Hypothalamus (tissue), 51 donors: ENCODE results near the gene NATD1.
A peak's percentile ranks its signal among the peaks of the same experiment; 100 is the strongest.

Experiments used
- DNase-seq, 51 donors: peaks; one replicate each; lab custom pipeline; 2025; lab: John Stamatoyannopoulos, UW

Gene NATD1

DNA sequence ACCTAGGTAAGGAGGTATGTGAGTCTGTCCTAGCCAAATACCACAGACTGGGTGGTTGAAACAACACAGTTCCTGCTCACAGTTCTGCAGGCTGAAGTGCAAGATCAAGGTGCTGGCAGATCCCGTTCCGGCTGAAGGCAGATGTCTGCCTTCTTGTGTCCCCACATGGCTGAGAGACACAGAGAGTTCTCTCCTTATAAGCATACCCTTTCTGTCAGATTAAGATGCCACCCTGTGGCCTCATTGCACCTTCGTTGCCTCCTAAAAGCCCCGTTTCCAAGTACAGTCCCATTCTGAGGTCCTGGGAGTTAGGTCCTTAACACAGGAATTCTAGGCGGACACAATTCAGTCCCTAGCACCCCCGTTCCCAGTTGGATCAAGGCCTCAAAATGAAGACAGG, 30.1 kb downstream of the NATD1 start:
- DNase-seq = no peak

DNA sequence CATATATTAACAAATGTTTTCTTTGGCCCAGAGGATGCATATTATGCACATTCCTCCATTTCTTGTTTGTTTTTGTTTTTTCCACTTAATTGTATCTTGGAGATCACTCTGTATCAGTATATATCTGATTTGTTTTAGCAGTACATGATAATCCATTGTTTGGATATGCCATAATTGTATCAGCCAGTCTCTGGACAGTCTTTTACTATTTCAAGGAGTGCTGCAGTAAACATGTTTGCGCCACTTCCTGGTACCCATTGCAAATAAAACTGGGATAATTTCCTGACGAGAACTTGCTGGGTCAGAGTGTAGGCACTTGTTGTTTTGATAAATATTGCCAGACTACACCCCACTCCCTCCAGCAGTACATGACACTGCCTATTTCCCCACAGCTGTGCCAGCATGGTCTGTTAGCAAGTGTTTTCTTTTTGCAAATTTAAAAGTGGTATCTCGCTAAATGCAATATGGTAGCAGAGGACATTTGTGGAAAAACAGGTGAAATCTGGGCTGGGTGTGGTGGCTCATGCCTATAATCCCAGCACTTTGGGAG, 34.3 kb downstream of the NATD1 start:
- no peak for DNase-seq

DNA sequence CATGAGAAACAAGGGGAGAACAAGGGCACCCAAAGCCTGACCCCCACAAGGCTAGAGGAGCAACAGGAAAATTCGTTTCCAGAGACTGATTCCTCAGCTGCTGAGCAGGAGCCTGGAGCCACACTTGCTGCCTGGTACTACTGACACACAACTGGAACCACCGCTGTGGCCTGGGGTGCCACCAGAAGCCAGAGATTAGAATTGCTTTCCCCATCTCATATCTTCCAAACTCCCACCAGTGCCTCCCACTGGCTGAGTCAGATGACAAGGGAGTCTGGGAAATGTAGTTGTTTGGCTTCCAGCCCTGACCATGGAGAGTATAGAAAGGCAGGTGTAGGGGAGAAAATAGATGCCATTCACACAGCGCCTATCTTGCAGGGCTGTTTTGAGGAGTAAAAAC, 35.1 kb downstream of the NATD1 start:
- DNase-seq = peak in 2 of 51 donors; percentile 10 to 14

DNA sequence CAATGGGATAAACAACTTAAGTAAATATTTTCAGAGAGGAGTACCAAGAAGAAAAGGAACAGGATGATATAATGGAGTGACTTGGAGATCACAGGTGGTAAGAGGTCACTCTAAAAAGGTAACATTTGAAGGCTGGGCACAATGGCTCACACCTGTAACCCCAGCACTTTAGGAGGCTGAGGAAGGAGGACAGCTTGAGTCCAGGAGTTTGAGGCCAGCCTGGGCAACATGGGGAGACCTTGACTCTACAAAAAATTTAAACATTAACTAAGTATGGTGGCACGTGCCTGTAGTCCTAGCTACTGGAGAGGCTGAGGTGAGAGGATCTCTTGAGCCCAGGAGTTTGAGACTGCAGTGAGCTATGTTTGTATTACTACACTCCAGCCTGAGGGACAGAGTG, 35.9 kb downstream of the NATD1 start:
- no peak for DNase-seq

DNA sequence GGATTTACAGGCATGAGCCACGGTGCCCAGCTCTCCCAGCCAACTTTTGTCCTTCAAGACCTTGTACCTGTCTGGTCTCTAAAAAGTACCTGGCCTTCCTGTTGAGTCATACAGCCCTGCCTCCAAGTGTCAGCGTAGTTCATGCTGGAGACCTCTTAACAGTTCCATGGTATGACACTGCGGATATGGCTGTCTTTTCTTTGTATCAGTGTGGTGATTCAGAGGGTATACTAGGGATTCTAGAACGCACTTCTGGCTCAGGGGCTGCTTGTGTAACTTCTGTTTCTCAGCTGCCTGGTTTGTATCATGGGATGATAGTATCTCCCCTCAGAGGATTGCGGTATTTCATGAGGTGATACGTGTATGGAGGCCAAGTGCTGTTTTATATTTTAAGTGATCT, 37.3 kb downstream of the NATD1 start:
- DNase-seq = no peak

DNA sequence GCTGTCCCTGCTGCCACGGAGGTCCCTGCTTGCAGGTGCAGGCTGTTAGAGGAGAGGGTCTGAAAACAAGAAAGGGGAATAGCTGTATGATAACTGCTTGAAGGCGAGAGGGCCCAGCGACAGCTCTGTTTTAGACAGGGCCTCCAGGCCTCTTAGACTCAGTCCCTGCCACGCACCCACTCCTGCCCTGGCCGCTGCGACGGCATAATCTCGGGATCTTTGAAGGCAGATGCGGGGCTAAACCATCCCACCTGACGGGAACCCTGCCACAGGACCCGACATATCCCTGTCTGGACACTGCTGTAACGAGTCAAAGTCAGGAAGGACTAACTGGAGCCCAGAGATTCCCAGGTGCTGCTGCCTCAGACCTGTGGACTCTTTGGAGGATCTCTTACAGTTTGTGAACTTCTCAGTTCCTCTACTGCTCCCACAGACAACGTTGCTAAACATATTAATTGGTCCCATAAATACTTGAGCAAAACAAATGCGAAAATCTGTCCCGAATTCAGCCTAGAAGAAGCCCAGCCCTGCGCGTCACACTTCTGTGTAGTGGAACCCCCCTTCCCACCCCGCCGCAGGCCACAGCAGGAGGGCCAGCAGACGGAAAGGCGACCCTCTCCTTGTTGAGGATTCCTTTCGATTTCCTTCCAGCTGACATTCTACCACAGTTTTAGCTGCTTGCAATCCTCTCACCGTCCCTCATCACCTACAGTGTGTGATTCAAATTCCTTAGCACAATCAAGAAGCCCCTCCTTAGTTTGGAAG, 38.3 kb downstream of the NATD1 start:
- peak in 8 of 51 donors; percentile 12 to 75 (median 52) for DNase-seq

DNA sequence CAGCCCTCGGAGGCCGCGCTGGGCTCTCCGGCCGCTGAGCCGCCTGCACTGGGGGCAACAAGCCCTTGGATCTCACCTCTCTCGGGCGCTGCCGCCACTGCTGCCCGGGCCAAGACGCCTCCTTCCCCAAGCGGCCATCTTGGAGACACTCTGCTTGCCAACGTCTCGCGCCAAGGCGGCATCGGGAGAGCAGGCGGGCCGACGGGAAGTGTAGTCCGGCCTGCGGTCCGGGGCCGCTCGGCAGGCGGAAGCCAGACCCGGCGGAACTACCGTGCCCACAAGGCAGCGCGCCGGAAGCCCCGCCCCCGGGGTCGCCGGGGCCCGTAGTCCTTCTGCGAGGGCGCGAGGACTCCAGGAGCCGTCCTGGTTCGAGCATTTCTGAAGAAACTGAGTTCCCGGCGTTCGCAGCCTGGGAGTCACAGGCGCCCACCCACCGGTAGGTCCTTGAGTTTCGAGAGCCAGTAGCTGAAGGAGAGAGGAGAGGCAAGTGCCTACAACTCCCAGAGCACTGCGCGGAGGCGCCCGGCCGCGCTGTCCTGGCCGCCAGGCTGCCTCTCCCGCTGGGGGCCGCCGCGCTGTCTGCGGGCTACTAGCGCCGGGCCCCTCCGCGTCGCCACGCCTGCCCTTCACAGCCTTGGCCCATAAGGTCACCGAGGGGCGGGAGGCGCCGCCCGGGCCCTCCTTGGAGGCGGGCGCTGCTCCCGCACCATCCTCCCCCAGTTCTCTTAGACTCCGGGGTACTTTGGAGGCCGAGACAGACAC, 39.0 kb downstream of the NATD1 start, which contains the start of gene TMEM11:
Gene TMEM11, minus strand, starts transcription at position 147 of the 762 bp plus-strand sequence. Its CDS starts 9 bp downstream, at position 138.
- peak; percentile 47 to 98 (median 93) for DNase-seq

DNA sequence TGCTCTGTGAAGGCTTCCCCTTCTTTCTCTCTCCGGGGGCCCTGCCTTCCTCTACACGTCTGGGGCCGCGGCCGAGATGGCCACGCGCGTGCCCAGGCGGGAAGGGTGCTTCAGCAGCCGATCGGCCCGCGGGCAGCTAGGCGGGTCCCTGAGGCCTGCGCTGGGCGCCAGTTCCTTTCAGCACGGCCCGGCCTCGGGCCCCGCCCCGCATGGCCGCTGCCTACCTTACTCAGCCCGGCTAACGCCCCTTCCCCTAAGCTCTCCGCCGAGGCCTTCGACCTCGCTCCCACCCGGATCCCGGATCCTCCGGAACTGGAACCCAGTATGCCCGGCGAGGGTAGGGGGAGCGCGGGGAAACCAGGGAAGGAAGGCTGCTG, 39.6 kb downstream of the NATD1 start:
- peak in 4 of 51 donors; percentile 33 to 56 (median 44) for DNase-seq

DNA sequence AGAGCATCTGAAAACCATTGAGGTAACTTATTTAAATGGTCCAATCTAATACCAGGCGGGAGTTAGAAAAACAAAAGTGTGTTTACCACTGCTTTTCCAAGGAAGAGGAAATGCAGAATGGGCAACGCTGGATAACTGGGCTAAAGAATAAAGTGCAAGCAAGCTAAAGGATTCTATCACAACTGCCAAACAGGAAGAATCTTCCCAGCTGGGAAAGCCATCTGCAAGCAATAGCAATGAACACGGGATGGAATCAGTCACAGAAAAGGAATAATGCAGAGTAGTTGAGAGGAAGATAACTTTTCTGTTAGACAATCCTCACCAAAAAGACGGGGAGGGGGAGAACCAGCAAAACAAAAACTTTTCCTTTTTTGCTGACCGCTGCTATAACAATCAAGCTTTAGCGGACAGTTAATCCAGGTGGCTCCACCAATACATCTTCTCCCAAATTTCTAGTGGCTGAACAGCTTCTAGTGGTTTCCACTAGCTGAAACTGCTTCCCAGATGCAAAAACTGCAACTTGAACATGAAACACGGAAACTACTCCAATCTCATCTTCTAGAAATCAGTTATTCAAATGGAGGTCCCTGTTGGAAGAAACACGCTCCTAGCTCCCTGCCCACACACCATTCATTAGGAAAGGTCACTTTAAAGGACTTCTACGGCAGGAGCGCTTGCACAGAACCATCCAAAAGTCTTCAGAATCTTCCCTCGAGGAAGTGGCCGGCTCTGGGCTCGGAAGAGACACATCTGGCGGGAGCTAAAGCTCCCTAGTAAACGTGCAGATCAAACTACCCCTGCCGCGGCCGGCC, 40.2 kb downstream of the NATD1 start:
- no peak for DNase-seq

DNA sequence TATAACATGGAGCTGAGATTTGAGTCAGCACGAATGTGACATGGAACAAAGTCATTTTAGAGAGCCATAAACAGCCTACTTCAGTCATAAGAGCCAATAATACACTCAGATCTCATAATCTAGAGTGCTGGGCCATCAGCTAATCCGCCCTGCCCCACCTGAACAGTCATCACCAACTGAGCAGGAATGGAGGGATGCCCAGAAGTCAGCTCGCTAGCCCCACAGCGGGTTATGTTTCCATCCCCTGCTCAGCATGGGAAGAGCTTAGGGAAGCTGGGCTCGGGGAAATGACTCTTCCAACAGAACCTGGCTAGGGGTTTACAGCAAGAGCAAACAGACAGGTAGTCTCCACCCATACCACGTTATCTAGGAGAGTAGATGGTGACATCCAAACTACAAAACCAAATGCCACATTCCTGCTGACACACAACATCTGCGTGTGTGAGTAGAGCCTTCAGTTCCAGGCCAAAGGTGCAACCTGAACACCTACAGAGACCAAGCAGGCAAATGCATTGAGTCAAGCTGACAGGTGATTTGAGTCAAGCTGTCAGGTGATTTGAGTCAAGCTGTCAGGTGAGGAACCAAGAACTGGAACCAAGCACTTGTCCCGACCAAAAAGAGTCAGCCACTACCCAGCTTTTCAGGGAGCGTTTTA, 41.3 kb downstream of the NATD1 start:
- no peak for DNase-seq

DNA sequence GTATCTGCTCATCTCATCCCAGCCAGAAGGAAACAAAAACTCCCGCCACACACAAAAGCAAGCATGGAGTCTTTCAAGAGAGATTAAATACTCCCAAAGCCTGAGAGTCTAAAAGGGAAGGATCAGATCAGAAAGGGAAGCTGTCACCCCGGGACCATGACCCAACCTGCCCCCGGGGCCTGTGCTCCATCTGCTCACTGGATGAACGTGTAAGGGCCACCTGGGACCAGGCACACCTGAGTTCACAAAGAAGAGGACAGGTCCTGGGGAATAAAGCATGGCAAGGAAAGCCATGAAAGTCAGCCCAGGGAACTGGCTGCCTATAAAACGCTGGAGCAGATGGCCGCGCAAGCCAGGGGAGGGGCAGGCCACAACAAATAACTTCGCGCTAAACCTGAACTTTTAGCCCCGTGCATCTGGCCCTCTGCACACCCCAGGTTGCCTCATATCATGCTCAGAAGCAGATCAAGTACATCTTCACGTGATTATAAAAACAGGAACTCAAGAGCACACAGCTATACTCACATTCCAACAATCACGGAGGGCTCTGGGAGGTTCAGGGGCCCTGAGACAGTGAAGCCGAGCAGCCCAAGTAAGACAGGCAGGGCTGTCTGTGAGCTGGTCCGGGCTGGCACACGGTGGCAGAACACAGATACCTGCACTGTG, 42.7 kb downstream of the NATD1 start:
- no peak for DNase-seq

DNA sequence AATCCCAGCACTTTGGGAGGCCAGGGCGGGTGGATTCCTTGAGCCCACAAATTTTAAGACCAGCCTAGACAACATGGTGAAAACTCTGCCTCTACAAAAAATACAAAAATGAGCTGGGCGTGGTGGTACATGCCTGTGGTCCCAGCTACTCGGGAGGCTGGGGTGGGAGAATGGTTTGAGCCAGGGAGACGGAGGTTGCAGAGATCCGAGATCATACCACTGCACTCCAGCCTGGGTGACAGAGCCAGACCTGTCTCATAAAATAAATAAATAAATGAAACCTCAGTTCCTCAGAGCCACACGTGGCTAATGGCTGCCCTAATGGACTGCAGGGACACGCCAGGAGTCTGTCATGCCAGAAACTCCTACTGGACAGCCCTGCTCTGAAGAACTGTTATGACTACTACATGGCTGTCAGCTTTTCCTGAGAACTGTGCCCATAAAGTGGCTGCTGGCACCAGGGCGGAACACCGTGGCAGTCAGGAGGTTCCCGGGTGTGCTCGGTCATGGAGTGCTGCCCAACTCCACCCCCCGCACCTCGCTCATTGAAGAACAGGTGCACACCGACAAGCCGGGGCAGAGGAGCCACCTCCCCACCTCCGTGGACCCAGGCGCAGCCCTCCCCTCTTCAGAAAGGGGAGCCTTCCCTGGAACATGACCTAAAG, 43.6 kb downstream of the NATD1 start:
- DNase-seq = no peak

DNA sequence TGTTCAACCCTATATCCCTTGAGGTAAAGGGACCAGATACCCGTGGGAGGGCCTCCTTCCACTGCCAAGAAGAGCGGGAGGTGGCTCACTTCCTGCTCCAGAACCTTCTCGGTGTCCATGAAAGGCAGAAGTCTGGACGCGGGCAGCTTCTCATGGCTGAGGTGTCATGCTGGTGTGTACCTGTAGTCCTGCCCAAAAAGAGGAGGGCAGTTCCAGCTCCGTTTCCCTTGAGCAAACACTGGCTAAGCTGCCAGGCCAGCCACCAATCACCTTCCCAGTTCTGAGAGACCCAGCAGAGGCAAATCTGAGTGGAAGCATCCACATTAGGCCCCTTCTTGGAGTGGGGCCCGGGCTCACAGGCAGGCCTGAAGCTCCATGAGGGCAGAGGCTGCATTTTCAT, 44.9 kb downstream of the NATD1 start:
- no peak for DNase-seq

DNA sequence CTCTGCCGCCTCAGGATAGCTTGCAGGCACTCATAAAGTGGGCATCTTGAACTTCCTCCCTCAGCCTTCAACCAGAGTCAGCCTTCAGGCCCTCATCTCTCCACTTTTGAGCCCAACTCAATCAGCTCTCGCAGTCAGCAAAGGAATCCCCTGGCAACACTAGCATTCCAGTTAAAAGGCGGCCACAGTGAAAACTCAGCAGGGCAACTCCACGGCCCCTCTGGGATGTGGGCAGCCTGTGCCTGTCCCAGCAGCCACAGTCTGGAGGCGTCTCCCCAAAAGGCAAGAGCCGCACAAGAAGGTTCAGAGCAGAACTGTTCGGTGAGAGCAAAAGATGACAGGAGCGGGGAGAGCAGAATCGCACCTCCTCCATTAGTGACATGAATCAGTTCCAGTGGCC, 48.3 kb downstream of the NATD1 start:
- DNase-seq = no peak

DNA sequence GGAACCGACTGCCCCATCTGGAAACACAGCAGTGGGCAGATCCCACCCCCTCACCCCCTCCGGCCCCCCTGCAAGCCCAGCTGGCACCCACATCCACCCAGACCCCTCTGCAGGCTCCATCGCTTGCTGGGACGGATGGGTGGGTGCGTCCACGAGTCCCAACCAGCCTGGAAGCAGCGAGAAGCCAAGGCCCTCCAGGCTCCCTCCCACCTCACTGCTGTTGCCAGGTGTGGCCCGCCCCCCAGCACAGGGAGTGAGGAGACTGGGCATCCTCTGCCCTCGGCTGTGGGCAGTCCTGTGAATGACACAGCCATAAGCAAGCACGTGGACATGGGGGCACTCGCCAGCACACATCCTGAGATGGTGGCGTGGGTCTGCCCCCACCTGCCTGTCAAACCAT, 50.7 kb downstream of the NATD1 start:
- no peak for DNase-seq

DNA sequence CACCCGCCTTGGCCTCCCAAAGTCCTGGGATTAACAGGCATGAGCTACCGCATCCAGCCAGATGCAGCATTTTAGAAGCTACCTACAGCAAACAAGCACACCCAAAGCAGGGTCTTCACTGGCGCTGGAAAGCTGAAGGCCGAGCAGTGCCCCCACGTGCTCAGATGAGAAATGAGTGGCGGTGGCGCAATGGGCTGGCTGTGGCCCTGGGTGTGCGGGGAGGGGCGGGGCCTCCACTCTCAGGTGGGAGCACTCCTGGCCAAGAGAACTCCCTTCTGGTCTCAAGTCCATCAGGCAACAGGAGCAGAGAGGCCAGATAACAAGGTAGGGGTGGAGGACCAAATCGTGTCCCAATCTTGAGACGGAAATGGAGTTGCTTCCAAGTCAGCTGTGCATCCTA, 51.3 kb downstream of the NATD1 start:
- DNase-seq = no peak

DNA sequence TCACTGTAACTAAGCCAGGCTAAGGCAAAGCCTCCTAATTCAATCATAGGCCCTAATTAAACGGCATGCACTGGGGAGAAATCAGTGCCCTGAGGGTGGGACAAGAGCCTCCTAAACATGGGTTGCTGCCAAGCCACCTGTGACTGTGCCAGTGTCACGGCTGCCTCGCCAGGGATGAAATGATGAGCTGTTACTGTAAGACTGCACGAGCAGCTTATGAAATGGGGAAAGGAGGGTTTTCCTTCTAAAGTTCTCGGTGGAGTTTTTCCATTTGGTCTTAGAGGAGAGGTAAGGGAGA, 52.0 kb downstream of the NATD1 start:
- no peak for DNase-seq

DNA sequence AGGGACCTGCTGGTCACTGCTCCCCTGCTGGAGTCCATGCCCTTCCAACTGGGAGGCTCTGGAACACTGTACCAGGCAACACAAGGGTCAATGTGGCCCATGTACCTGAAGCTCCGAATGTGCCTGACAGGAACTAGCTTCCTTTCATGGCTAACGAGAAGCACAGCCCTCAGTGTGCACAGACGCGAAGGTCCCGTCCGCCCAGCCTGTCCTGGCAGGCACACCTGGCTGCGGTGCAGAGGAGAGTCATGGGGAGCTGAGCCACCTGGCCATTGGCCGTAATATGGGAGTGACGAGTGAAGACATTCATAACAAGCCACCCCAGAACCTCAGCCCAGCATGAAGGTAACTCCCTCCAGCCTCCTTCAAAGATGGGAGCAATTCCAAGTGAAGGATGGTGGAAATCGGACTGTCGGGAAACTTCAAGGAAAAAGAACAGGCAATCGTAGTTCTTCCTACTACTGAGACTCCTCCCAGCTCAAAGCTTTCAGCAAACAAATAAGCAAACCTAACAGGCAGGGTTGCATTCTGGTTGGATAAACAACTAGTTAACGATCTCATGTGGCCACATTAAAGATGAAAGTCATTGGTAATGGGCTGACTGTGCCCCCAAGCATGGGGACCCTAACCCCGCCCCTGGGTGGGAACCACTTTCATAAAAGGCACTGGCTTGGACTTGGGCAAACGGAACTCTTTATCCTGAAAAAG, 52.5 kb downstream of the NATD1 start:
- no peak for DNase-seq

DNA sequence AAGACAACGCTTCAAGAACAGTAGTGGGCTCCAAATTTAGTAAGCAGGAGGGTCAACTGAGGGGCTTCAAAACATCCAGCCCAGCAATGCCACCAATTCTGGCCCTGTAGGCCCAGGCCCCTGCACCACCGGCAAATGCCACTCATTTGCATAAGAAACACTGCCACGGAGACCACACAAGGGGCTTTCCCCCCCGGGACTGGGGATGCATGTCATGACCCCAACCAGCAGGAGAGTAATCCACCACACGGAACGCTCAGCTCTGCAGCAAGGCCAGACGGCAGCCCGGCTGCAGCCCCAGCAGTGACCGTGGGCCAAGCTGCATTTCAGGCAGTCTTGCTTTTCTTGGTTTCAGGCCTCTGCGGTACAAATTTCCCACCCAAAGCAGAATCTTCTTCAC, 53.4 kb downstream of the NATD1 start:
- DNase-seq = no peak
